Liver (tissue), 3 donors: ENCODE measurements around the gene R3HDM1.

ENCODE experiments used
- RAD21 ChIP-seq, 2 donors: IDR thresholded peaks; 2 replicates each; pipeline ENCODE4 v1.6.1; 2016; ENCODE audit warnings: antibody characterized with exemption in 2 of 2, mild to moderate bottlenecking in 2 of 2
- TF ChIP-seq, protein P1 (sequence below): fragments of 150-350 bp; IDR thresholded peaks from 2 replicates; pipeline ENCODE4 v1.5.1; 2017; ENCODE audit warnings: improper control_type of control experiment, low read depth, low read length; ENCODE audit not compliant: missing input control
- donor health status: healthy.
- donor health status: healthy.

GRCh38 chr2:135586148-135586547 is 54.9 kb downstream of the R3HDM1 start:
- TF ChIP-seq, protein P1, sequence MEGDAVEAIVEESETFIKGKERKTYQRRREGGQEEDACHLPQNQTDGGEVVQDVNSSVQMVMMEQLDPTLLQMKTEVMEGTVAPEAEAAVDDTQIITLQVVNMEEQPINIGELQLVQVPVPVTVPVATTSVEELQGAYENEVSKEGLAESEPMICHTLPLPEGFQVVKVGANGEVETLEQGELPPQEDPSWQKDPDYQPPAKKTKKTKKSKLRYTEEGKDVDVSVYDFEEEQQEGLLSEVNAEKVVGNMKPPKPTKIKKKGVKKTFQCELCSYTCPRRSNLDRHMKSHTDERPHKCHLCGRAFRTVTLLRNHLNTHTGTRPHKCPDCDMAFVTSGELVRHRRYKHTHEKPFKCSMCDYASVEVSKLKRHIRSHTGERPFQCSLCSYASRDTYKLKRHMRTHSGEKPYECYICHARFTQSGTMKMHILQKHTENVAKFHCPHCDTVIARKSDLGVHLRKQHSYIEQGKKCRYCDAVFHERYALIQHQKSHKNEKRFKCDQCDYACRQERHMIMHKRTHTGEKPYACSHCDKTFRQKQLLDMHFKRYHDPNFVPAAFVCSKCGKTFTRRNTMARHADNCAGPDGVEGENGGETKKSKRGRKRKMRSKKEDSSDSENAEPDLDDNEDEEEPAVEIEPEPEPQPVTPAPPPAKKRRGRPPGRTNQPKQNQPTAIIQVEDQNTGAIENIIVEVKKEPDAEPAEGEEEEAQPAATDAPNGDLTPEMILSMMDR = no peak
- TF ChIP-seq RAD21 (IDR thresholded peaks at IDR 0.05) = no peak
